HL-60/S4 (cell line): ENCODE results near the gene BCL3.
"Not testable (repeated sequence)": the region's sequence is repeated elsewhere in the genome, so short reads cannot be mapped to it uniquely, and the experiment has no call there.

ENCODE experiments used
- in situ Hi-C: fragments of 300-500 bp; cut with MboI; formaldehyde crosslinking; loops from 2 replicates; pipeline ENCODE4 v1.14.3; 2022; ENCODE audit warnings: low sequenced_read_pairs

The BCL3 gene

GRCh38 chr19:44757057-44757734, 8.7 kb downstream of the BCL3 start:
- in situ Hi-C loops, result no loop called here

DNA sequence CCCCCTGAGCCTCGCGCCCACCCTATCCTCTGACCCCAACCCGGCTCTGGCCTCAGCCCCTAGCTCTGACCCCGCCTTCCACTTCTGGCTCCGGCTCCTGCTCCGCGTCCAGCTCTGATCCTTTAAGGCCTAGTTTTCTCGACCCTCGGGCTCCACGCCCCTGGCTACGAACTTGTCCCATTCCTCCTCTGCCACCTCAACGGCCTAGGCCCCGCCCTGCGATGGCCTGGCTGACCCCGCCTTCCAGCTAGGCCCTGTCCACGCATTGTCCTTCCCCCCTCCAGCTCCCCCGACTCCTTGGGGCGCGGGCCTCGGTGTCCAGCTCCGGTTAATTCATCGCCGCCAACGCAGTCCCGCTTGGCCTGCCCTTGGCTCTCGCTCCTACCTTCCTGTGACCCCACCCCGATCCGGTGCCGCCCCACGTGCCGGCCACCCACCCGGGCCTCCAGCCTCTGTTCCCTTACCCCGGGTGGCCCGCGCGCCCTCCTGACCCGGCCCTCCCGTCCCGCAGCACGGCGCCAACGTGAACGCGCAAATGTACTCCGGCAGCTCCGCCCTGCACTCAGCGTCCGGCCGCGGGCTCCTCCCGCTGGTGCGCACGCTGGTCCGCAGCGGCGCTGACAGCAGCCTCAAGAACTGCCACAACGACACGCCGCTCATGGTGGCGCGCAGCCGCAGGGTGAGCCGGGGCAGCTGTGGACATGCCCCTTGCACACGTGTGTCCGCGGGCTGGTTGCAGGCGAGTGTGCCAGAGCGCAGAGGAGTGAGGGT, 9.4 kb downstream of the BCL3 start:
- in situ Hi-C loops, result no loop called here

- in situ Hi-C loops, result no loop called here
Observed at GRCh38 chr19:44758596-44758995, 10.1 kb downstream of the BCL3 start.

DNA sequence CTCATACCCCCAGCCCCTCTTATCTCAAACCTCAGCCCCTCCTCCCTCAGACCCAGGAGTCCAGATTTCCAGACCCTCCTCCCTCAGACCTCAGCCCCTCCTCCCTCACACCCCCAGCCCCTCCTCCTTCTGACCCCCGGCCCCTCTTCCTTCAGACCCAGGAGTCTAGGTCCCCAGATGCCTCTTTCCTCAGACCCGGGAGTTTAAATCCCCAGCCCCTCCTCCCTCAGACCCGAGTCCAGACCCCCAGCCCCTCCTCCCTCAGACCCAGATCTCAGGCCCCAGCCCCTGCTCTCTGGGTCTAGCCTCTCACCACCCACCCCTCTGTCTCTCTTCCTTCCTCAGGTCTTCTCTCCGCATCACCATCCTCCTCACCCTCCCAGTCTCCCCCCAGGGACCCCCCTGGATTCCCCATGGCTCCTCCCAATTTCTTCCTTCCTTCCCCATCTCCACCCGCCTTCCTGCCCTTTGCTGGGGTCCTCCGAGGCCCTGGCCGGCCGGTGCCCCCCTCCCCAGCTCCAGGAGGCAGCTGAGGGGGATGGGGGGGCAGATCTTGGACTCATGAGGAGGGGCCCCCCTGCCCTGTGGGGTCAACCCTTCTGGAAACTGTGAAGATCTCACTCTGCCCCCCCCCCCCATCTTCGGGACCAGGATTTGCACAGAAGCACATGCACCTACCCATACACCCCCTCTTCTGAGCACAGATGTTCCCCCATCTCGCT, 10.7 kb downstream of the BCL3 start:
- in situ Hi-C loops, result no loop called here

DNA sequence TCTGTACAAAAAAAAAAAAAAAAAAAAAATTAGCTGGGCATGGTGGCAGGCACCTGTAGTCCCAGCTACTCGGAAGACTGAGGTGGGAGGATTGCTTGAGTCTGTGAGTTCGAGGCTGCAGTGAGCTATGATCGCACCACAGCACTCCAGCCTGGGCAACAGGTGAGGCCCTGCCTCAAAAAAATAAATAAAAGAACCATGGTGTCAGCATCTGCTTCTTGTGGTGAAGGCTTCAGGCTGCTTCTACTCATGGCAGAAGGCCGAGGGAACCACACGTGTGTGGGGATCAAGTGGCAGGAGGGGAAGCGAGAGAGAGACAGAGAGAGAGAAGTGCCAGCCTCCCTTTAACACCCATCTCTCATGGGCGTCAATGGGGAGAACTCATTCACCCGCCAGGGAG, 13.5 kb downstream of the BCL3 start:
- in situ Hi-C loops, result no loop called here

DNA sequence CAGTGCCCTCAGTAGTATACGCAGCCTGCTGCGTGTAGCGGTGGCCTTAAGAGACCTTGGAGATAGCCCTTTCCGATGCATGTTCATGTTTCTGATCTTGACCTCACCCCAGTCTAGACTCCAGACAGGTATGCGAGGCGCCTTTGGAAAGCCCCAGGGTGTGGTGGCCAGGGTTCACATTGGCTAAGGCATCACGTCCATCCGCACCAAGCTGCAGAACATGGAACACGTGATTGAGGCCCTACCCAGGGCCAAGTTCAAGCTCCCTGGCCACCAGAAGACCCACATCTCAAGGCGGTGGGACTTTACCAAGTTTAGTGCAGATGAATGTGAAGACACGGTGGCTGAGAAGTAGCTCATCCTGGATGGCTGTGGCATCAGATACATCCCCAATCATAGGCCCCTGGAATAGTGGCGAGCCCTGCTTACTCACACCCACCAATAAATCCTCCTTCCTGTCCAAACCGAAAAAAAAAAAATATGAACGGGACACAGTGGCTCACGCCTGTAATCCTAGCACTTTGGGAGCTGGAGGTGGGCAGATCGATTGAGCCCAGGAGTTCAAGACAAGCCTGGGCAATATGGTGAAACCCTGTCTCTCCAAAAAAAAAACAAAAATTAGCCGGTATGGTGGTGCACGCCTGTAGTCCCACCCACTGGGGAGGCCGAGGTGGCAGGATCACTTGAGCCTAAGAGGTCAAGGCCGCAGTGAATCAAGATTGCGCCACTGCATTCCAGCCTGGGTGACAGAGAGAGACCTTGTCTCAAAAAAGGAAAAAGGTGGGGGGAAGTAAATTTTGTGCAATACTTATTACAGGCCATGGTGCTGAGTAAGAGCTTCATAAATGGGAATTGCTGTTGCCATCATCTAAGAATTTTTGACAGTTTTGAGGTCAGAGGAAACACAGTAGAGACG, 16.8 kb downstream of the BCL3 start:
- in situ Hi-C loops, result loop anchor here (5.0 kb wide), 1 partner anchor 33 kb away; no protein-coding TSS in a partner anchor

- in situ Hi-C loops, result loop anchor here (5.0 kb wide), 1 partner anchor 34 kb away; no protein-coding TSS in a partner anchor
Observed at GRCh38 chr19:44765949-44766335, 17.4 kb downstream of the BCL3 start.

DNA sequence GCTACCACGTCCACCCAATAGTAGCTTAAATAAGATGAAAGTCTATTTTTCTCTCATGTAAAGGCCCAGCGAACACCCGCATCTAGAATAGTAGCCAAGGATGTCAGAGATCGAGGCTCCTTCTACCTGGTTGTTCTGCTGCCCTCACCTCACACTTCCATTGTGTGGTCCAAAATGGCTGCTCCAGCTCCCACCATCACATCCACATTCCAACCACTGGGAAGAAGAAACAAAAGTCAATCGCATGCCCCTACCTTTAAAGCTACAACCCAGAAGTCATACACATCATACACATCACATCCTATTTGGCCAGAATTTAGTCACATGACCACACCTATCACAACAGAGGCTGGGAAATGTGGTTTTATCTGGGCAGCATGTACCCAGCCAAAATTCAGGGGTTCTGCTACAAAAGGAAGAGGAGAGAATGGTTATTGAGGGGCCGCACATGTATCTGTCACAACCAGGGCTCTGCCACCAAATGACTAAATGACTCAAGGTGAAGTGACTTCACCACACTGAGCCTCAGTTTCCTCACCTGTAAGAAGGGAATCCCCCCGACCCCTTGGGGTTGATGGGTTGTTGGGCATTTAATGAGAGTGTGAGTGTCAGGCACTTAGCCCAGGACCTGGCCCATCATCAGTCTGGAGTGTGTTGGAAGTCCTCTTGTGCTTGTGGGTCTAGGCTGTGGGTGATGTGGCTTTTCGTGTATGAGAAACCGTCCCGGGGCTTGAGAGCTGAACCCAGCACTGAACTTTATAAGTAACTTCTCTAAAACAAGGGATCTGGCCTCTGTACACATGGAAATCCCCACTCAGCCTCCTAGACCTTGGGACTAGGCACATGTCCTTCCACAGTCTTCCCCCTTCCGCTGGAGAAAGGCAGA, 19.0 kb downstream of the BCL3 start:
- in situ Hi-C loops, result loop anchor here (5.0 kb wide), 1 partner anchor 35 kb away; no protein-coding TSS in a partner anchor

DNA sequence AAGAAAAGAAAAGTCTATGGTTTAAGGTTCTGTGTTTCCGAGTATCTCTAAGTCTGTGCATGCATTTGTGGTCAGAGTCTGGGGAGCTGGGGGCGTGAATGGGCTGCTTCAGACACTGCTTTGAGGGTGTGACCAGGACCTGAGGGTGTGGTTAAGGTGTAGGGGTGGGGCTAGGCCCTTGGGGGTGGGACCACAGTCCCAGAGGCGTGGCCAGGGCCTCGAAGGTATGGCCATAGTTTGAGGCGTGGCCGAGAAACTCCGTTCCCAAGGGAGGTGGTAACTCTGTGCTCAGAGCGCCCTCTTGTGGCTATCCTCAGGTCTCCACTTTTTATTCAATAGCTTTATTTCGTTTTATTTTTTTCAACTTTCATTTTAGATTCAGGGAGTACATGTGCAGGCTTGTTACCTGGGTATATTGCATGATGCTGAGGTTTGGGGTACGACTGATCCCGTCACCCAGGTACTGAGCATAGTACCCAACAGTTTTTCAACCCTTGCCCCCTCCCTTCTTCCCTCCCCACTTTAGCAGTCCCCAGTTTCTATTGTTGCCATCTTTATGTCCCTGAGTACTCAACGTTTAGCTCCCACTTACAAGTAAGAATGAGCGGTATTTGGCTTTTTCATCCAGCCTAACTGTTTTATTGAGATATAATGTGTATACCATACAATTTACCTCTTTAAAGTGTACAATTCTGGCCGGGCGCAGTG, 22.2 kb downstream of the BCL3 start:
- in situ Hi-C loops, result loop anchor here (10.0 kb wide), 2 partner anchors 86 to 196 kb away; no protein-coding TSS in a partner anchor

DNA sequence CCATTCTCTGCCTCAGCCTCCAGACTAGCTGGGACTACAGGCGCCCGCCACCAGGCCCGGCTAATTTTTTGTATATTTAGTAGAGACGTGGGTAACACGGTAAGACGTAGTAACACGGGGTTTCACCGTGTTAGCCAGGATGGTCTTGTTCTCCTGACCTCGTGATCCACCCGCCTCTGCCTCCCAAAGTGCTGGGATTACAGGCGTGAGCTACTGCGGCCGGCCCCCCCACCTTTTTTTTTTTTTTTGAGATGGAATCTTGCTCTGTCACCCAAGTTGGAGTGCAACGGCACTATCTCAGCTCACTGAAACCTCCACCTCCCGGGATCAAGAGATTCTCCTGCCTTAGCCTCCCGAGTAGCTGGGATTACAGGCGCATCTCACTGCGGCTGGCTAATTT, 23.6 kb downstream of the BCL3 start:
- in situ Hi-C loops, result loop anchor here (10.0 kb wide), 2 partner anchors 87 to 197 kb away; no protein-coding TSS in a partner anchor

GRCh38 chr19:44772959-44773358, 24.5 kb downstream of the BCL3 start:
- in situ Hi-C loops, result loop anchor here (10.0 kb wide), 2 partner anchors 88 to 198 kb away; no protein-coding TSS in a partner anchor

GRCh38 chr19:44775676-44776240, 27.2 kb downstream of the BCL3 start:
- in situ Hi-C loops, result loop anchor here (10.0 kb wide), 2 partner anchors 91 to 201 kb away; no protein-coding TSS in a partner anchor

DNA sequence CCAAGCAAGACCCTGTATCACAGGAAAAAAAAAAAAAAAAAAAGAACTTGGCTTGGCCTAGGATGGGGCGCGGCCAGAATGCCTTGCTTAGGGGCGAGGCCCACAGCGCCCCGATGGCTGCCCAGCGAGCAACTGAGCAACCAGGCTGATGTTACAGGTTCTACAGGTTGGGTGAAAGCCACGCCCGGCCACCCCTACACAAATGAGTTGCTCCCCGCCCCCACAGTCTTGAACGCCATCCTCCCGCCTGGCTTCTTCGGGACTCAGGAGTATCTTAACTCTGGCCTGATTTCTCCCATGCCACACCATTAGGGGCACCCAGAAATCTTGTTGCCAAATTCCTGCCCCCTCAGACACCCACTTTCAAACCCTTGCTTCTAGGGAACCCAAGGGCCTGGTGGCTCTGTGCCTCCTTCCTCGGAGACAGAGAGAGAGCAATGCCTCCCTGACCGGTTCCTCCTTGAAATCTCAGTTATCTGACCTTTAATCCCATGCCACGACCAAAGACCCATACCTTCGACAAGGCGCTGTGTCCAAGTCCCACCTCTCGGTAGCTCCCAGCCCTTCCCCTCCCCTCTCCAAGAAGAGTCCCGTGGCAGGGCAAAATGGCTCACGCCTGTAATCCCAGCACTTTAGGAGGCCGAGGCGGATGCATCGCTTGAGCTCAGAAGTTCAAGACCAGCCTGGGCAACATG, 28.0 kb downstream of the BCL3 start:
- in situ Hi-C loops, result loop anchor here (10.0 kb wide), 2 partner anchors 92 to 202 kb away; no protein-coding TSS in a partner anchor

DNA sequence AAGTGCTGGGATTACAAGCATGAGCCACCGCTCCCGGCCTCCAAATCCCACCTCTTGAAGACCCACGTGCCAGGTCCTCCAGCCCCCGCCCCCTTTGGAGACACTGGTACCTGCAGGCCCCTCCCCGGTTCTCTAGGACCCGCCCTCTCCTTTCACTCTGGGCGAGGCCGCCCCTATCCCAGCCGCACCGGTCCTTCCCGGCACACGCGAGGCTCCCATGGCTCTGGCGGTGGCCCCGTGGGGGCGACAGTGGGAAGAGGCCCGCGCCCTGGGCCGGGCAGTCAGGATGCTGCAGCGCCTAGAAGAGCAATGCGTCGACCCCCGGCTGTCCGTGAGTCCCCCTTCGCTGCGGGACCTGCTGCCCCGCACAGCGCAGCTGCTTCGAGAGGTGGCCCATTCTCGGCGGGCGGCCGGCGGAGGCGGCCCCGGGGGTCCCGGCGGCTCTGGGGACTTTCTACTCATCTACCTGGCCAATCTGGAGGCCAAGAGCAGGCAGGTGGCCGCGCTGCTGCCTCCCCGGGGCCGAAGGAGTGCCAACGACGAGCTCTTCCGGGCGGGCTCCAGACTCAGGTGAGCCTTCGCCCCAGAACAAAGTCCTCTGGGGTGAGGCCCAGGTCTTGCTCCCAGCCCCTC, 29.3 kb downstream of the BCL3 start, which contains the start of gene CBLC:
CBLC (plus strand) TSS at position 176 of the 633 bp plus-strand sequence; CDS start at position 218, 42 bp downstream.
- in situ Hi-C loops, result loop anchor here (10.0 kb wide), 2 partner anchors 93 to 203 kb away; no protein-coding TSS in a partner anchor

- in situ Hi-C loops, result loop anchor here (10.0 kb wide), 2 partner anchors 94 to 204 kb away; no protein-coding TSS in a partner anchor
Observed at GRCh38 chr19:44779150-44779549, 30.6 kb downstream of the BCL3 start.

- in situ Hi-C loops, result not testable (repeated sequence)
Observed at GRCh38 chr19:44781694-44782093, 33.2 kb downstream of the BCL3 start.

GRCh38 chr19:44782729-44783128, 34.2 kb downstream of the BCL3 start:
- in situ Hi-C loops, result no loop called here
